Measurements from ENCODE around the gene DOCK7.

- TF ChIP-seq KDM5A (IDR thresholded peaks at IDR 0.05; ENCODE audit: low read length) (no peak), CBX5 (IDR thresholded peaks at IDR 0.05; ENCODE audit: low read depth, low read length) (no peak), BACH1 (IDR thresholded peaks at IDR 0.05; ENCODE audit: low read length) (no peak), CBX8 (IDR thresholded peaks at IDR 0.05; ENCODE audit: borderline replicate concordance, low read depth, low read length) (no peak), SP1 (IDR thresholded peaks at IDR 0.05; ENCODE audit: low read depth, low read length) (peak; percentile 95)
Observed at GRCh38 chr1:62436466-62437272, 251.5 kb downstream of the DOCK7 start, which contains the start of gene USP1.

Data from H1 (cell line).